ENCODE measurements around the gene GPR75.

- TF ChIP-seq, protein P1, sequence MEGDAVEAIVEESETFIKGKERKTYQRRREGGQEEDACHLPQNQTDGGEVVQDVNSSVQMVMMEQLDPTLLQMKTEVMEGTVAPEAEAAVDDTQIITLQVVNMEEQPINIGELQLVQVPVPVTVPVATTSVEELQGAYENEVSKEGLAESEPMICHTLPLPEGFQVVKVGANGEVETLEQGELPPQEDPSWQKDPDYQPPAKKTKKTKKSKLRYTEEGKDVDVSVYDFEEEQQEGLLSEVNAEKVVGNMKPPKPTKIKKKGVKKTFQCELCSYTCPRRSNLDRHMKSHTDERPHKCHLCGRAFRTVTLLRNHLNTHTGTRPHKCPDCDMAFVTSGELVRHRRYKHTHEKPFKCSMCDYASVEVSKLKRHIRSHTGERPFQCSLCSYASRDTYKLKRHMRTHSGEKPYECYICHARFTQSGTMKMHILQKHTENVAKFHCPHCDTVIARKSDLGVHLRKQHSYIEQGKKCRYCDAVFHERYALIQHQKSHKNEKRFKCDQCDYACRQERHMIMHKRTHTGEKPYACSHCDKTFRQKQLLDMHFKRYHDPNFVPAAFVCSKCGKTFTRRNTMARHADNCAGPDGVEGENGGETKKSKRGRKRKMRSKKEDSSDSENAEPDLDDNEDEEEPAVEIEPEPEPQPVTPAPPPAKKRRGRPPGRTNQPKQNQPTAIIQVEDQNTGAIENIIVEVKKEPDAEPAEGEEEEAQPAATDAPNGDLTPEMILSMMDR (IDR thresholded peaks at IDR 0.05; ENCODE audit: insufficient read depth, low read length, poor library complexity, severe bottlenecking): no peak
- no peak for TF ChIP-seq EZH2phosphoT487 (conservative IDR thresholded peaks at IDR 0.05; ENCODE audit: low read length)
These were observed 7.4 kb upstream of the GPR75 start for GRCh38 chr2:53867169-53867568.

Data from SU-DHL-6 (cell line).